NCI-H510A (cell line): ENCODE results near the gene PEX5L.
"Not testable (repeated sequence)": the region's sequence is repeated elsewhere in the genome, so short reads cannot be mapped to it uniquely, and the experiment has no call there.

ENCODE experiments used
- DNase-seq: peaks from one replicate; lab custom pipeline; 2025; lab: John Stamatoyannopoulos, UW

The PEX5L gene

GRCh38 chr3:179833294-179833693 is 203.4 kb downstream of the PEX5L start:
- no peak for DNase-seq

- DNase-seq: no peak
Observed at GRCh38 chr3:179832333-179832854, 204.3 kb downstream of the PEX5L start.

- DNase-seq: no peak
Observed at GRCh38 chr3:179829401-179829800, 207.3 kb downstream of the PEX5L start.

GRCh38 chr3:179828738-179829137 is 208.0 kb downstream of the PEX5L start:
- no peak for DNase-seq

- DNase-seq: no peak
Observed at GRCh38 chr3:179826247-179826637, 210.5 kb downstream of the PEX5L start.

- no peak for DNase-seq
Observed at GRCh38 chr3:179825527-179826246, 211.1 kb downstream of the PEX5L start.

GRCh38 chr3:179822296-179822695 is 214.4 kb downstream of the PEX5L start:
- DNase-seq: no peak

GRCh38 chr3:179819379-179819778 is 217.4 kb downstream of the PEX5L start:
- DNase-seq: no peak

- DNase-seq: no peak
Observed at GRCh38 chr3:179812096-179812382, 224.7 kb downstream of the PEX5L start.

GRCh38 chr3:179811321-179812095 is 225.2 kb downstream of the PEX5L start:
- DNase-seq: peak; percentile 64

- no peak for DNase-seq
Observed at GRCh38 chr3:179809639-179810038, 227.1 kb downstream of the PEX5L start.

GRCh38 chr3:179807588-179807987 is 229.1 kb downstream of the PEX5L start:
- no peak for DNase-seq

GRCh38 chr3:179806177-179806576 is 230.6 kb downstream of the PEX5L start:
- DNase-seq: no peak

- no peak for DNase-seq
Observed at GRCh38 chr3:179801856-179802255, 234.9 kb downstream of the PEX5L start.

- DNase-seq: no peak
Observed at GRCh38 chr3:179801263-179801662, 235.5 kb downstream of the PEX5L start.

GRCh38 chr3:179797192-179797591 is 239.5 kb downstream of the PEX5L start:
- no peak for DNase-seq

GRCh38 chr3:179796421-179796820 is 240.3 kb downstream of the PEX5L start:
- DNase-seq: no peak

GRCh38 chr3:179794355-179794754 is 242.4 kb downstream of the PEX5L start:
- DNase-seq: no peak

GRCh38 chr3:179791793-179792192 is 244.9 kb downstream of the PEX5L start:
- no peak for DNase-seq

GRCh38 chr3:179788996-179789395 is 247.7 kb downstream of the PEX5L start:
- DNase-seq: no peak

GRCh38 chr3:179782841-179783240 is 253.9 kb downstream of the PEX5L start:
- not testable (repeated sequence) for DNase-seq

GRCh38 chr3:179775416-179776122 is 261.2 kb downstream of the PEX5L start:
- DNase-seq: no peak

GRCh38 chr3:179772297-179772696 is 264.4 kb downstream of the PEX5L start:
- DNase-seq: no peak
